Activated CD8-positive, alpha-beta memory T cell treated with anti-CD3 and anti-CD28 coated beads, Interleukin-2, amount 10 ng/mL, durations not matched to agents 7 days and 5 days (primary cell): ENCODE results near the gene RBCK1. TPM values are rescaled to one million over a fixed set of nuclear protein-coding genes. Genes with fewer than 3 reads are reported as not detected.

Source experiments
- ATAC-seq: fragments of 150-1000 bp; cut with Tn5 transposase; one replicate; pipeline ENCODE4 v1.10.0; 2021; ENCODE audit warnings: moderate library complexity
- CTCF ChIA-PET: fragments of 350-600 bp; sonication (Branson Sonifier 250); formaldehyde crosslinking; loops from one replicate; lab custom pipeline; 2021; ENCODE audit warnings: antibody characterized with exemption; lab: Charles Lee
- DNase-seq: peaks from one replicate; pipeline ENCODE4 v3.0.0-alpha.2; 2020
- H3K27ac Mint-ChIP-seq: one replicate; pipeline ENCODE4 v1.8.0; 2021; ENCODE audit warnings: mild to moderate bottlenecking, mixed read lengths
- H3K27me3 Mint-ChIP-seq: one replicate; pipeline ENCODE4 v1.8.0; 2021; ENCODE audit warnings: mixed read lengths
- H3K36me3 Mint-ChIP-seq: one replicate; pipeline ENCODE4 v1.8.0; 2021; ENCODE audit warnings: mild to moderate bottlenecking, mixed read lengths
- H3K4me1 Mint-ChIP-seq: one replicate; pipeline ENCODE4 v1.8.0; 2021; ENCODE audit warnings: mixed read lengths
- H3K4me3 Mint-ChIP-seq: one replicate; pipeline ENCODE4 v1.8.0; 2021; ENCODE audit warnings: mild to moderate bottlenecking, moderate library complexity, mixed read lengths
- H3K9me3 Mint-ChIP-seq: one replicate; pipeline ENCODE4 v1.8.0; 2022; ENCODE audit warnings: low read depth, mixed read lengths
- total RNA-seq, 2 experiments: library from RNA; stranded (reverse); gene quantifications; one replicate each; pipeline ENCODE4 v1.2.3, GENCODE V29; 2021

The RBCK1 gene
- total RNA-seq, 2 experiments from 2014 or later = 114 to 173 TPM

- ATAC-seq = peak; percentile 82
- Mint-ChIP-seq H3K27me3 (no peaks in the 10 kb centered on the region), H3K4me1 (peaks cover 66% of the 10 kb centered on the region), H3K9me3 (no peaks in the 10 kb centered on the region), H3K27ac (peak overlapping the region; percentile 90), H3K4me3 (peak overlapping the region; percentile 34), H3K36me3 (peaks cover 58% of the 10 kb centered on the region)
- DNase-seq = peak; percentile 88
- CTCF ChIA-PET = interaction anchor here (1.0 to 2.3 kb wide), 2 partner anchors 28 to 72 kb away, joined by 3 to 8 read pairs; partner anchors contain the start of gene TBC1D20
Measured at GRCh38 chr20:433300-433975, 25.3 kb downstream of the RBCK1 start.

- no peaks in the 10 kb centered on the region for H3K9me3 Mint-ChIP-seq
- no peaks in the 10 kb centered on the region for H3K27me3 Mint-ChIP-seq
- H3K27ac Mint-ChIP-seq = peak overlapping the region; percentile 90
- ATAC-seq = no peak
- CTCF ChIA-PET = interaction anchor here (2.0 to 2.3 kb wide), 2 partner anchors 27 to 71 kb away, joined by 5 to 8 read pairs; partner anchors contain the start of gene TBC1D20
- peaks cover 74% of the 10 kb centered on the region for H3K4me1 Mint-ChIP-seq
- H3K36me3 Mint-ChIP-seq = peaks cover 61% of the 10 kb centered on the region
- H3K4me3 Mint-ChIP-seq = no peak overlapping the region
- no peak for DNase-seq
Measured at GRCh38 chr20:434221-434620, 26.1 kb downstream of the RBCK1 start.

GRCh38 chr20:434661-435419, 26.7 kb downstream of the RBCK1 start:
- ATAC-seq (no peak), DNase-seq (no peak)
- CTCF ChIA-PET = interaction anchor here (2.0 to 2.3 kb wide), 2 partner anchors 27 to 72 kb away, joined by 5 to 8 read pairs; partner anchors contain the start of gene TBC1D20
- no peaks in the 10 kb centered on the region for H3K9me3 Mint-ChIP-seq
- H3K36me3 Mint-ChIP-seq = peaks cover 67% of the 10 kb centered on the region
- H3K27me3 Mint-ChIP-seq = no peaks in the 10 kb centered on the region
- peaks cover 80% of the 10 kb centered on the region for H3K4me1 Mint-ChIP-seq
- peak overlapping the region; percentile 90 for H3K27ac Mint-ChIP-seq
- no peak overlapping the region for H3K4me3 Mint-ChIP-seq

- no peak for DNase-seq
- peaks cover 84% of the 10 kb centered on the region for H3K4me1 Mint-ChIP-seq
- CTCF ChIA-PET = interaction anchor here (2.0 to 2.3 kb wide), 2 partner anchors 26 to 73 kb away, joined by 5 to 8 read pairs; partner anchors contain the start of gene TBC1D20
Measured at GRCh38 chr20:435558-435957, 27.5 kb downstream of the RBCK1 start.

GRCh38 chr20:436476-436875, 28.4 kb downstream of the RBCK1 start:
- H3K9me3 Mint-ChIP-seq = no peaks in the 10 kb centered on the region
- H3K4me3 Mint-ChIP-seq = no peak overlapping the region
- ATAC-seq (no peak), DNase-seq (no peak)
- H3K4me1 Mint-ChIP-seq = peaks cover 78% of the 10 kb centered on the region
- no peak overlapping the region for H3K27ac Mint-ChIP-seq
- peaks cover 70% of the 10 kb centered on the region for H3K36me3 Mint-ChIP-seq
- no peaks in the 10 kb centered on the region for H3K27me3 Mint-ChIP-seq
- CTCF ChIA-PET = interaction anchor here (2.0 kb wide), 1 partner anchor 74 kb away, joined by 5 read pairs; no protein-coding TSS in a partner anchor

More at GRCh38 chr20:435558-435957, 27.5 kb downstream of the RBCK1 start:
- no peak overlapping the region for H3K4me3 Mint-ChIP-seq
- peaks cover 69% of the 10 kb centered on the region for H3K36me3 Mint-ChIP-seq
- H3K9me3 Mint-ChIP-seq = no peaks in the 10 kb centered on the region
- no peaks in the 10 kb centered on the region for H3K27me3 Mint-ChIP-seq
- ATAC-seq = no peak
- no peak overlapping the region for H3K27ac Mint-ChIP-seq

GRCh38 chr20:437787-438486, 29.8 kb downstream of the RBCK1 start:
- DNase-seq = no peak
- CTCF ChIA-PET = interaction anchor here (0.7 to 3.0 kb wide), 9 partner anchors 8 to 86 kb away, joined by 3 to 11 read pairs (median 4); partner anchors contain the start of gene TBC1D20
- H3K9me3 Mint-ChIP-seq = no peaks in the 10 kb centered on the region
- peak overlapping the region; percentile 80 for H3K27ac Mint-ChIP-seq
- peak; percentile 5 for ATAC-seq
- peak overlapping the region; percentile 56 for H3K4me3 Mint-ChIP-seq
- H3K4me1 Mint-ChIP-seq = peaks cover 68% of the 10 kb centered on the region
- H3K36me3 Mint-ChIP-seq = peaks cover 79% of the 10 kb centered on the region
- H3K27me3 Mint-ChIP-seq = no peaks in the 10 kb centered on the region

GRCh38 chr20:438571-439469, 30.7 kb downstream of the RBCK1 start:
- peak; percentile 81 for DNase-seq
- peak overlapping the region; percentile 80 for H3K27ac Mint-ChIP-seq
- H3K9me3 Mint-ChIP-seq = no peaks in the 10 kb centered on the region
- H3K36me3 Mint-ChIP-seq = peaks cover 78% of the 10 kb centered on the region
- ATAC-seq = peak; percentile 76
- H3K4me3 Mint-ChIP-seq = peak overlapping the region; percentile 56
- CTCF ChIA-PET = interaction anchor here (0.7 to 3.0 kb wide), 10 partner anchors 9 to 87 kb away, joined by 3 to 11 read pairs (median 4); partner anchors contain the start of gene TBC1D20
- no peaks in the 10 kb centered on the region for H3K27me3 Mint-ChIP-seq
- peaks cover 59% of the 10 kb centered on the region for H3K4me1 Mint-ChIP-seq

DNA sequence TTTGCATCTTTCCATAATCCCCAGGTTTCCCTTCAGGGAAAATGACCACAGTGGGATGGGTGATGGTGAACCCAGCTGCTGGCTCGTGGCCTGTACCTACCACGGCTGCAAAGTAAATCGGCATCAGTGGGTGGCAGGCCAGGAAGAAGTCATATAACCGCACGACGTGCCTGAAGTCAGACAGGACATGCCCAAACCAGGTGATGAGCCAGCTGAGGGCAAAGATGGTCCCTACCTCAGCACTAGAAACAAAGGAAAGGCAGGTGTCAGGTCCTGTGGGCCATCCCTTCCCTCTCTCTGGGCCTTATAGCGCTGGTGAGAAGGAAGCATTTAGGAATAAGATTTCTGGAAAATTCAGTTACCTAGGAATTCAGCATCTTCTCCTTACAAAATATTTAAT, 32.0 kb downstream of the RBCK1 start:
- no peak for DNase-seq
- no peak overlapping the region for H3K27ac Mint-ChIP-seq
- H3K4me3 Mint-ChIP-seq = no peak overlapping the region
- H3K4me1 Mint-ChIP-seq = peaks cover 46% of the 10 kb centered on the region
- ATAC-seq = no peak
- H3K27me3 Mint-ChIP-seq = no peaks in the 10 kb centered on the region
- CTCF ChIA-PET = interaction anchor here (1.2 kb wide), 1 partner anchor 22 kb away, joined by 3 read pairs; the partner anchor contains the start of gene TBC1D20
- H3K36me3 Mint-ChIP-seq = peaks cover 76% of the 10 kb centered on the region
- H3K9me3 Mint-ChIP-seq = no peaks in the 10 kb centered on the region

DNA sequence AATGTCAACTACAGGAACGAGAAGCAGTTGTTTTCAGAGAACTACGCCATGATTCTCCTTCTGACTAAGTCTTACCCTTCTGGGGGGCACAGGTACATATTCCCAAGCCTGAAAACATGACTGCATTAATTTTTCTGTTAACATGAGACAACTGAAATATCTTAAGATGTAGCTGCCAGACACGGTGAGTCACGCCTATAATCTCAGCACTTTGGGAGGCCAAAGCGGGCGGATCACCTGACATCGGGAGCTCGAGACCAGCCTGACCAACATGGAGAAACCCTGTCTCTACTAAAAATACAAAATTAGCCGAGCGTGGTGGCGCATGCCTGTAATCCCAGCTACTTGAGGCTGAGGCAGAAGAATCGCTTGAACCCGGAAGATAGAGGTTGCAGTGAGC, 32.5 kb downstream of the RBCK1 start:
- Mint-ChIP-seq H3K36me3 (peaks cover 71% of the 10 kb centered on the region), H3K27ac (no peak overlapping the region), H3K4me3 (no peak overlapping the region), H3K4me1 (peaks cover 41% of the 10 kb centered on the region), H3K9me3 (no peaks in the 10 kb centered on the region), H3K27me3 (no peaks in the 10 kb centered on the region)
- no peak for DNase-seq
- CTCF ChIA-PET = no interaction called here
- ATAC-seq = no peak

- H3K4me3 Mint-ChIP-seq = no peak overlapping the region
- DNase-seq (no peak), ATAC-seq (no peak)
- no peaks in the 10 kb centered on the region for H3K27me3 Mint-ChIP-seq
- no peaks in the 10 kb centered on the region for H3K9me3 Mint-ChIP-seq
- H3K4me1 Mint-ChIP-seq = peaks cover 22% of the 10 kb centered on the region
- H3K27ac Mint-ChIP-seq = no peak overlapping the region
- peaks cover 59% of the 10 kb centered on the region for H3K36me3 Mint-ChIP-seq
- CTCF ChIA-PET = no interaction called here
Measured at GRCh38 chr20:443223-443775, 35.2 kb downstream of the RBCK1 start.

DNA sequence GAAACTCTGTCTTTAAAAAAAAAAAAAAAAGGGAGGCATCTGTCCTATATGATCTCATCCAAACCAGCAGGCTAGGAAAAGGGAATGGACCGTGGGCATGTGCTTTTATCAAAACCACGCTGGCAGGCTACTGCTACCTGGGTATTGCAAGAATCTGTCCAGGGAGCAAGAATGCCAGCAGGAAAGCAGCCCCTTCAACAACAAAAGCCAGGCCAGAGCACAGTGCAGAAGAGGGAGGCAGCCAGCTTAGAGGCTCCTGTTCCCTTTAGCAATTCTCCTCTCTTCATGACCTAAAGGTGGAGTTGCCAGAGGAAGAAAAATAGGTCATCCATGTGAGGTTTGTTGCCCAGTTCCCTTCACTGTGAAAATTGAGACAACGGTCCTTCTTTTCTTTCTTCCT, 36.0 kb downstream of the RBCK1 start:
- DNase-seq (no peak), ATAC-seq (no peak)
- CTCF ChIA-PET = no interaction called here
- Mint-ChIP-seq H3K9me3 (no peaks in the 10 kb centered on the region), H3K4me1 (peaks cover 13% of the 10 kb centered on the region), H3K4me3 (no peak overlapping the region), H3K27ac (no peak overlapping the region), H3K27me3 (no peaks in the 10 kb centered on the region), H3K36me3 (peaks cover 55% of the 10 kb centered on the region)

DNA sequence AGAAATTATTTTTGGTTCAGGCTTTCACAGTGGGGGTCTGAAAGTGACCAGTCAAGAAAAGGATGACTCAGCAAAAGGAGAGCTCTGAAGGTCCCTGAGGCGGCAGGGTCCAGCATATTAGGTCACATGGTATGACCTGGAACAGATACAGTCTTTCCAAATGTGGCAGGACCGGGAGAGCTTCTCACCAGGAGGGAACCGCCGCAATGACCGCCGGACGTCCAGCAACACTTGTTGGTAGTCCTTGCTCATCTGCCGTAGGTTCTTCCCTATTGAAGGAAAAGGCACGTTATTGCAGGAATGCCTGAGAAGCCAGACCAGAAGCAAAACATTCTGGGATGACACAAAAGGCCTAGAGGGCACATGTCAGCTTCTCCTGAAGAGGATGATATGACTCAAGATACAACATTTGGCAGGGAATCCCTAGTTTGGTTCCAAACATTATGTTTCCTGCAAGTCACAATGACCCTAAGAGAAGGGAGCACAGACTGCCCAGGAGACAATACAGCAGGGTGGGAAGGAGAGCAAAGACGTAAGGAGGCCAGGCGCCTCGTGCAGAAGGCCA, 36.8 kb downstream of the RBCK1 start:
- Mint-ChIP-seq H3K4me1 (peaks cover 5% of the 10 kb centered on the region), H3K27ac (no peak overlapping the region), H3K4me3 (no peak overlapping the region), H3K27me3 (no peaks in the 10 kb centered on the region), H3K36me3 (peaks cover 52% of the 10 kb centered on the region), H3K9me3 (no peaks in the 10 kb centered on the region)
- DNase-seq (no peak), ATAC-seq (no peak)
- CTCF ChIA-PET = no interaction called here
